GM12873 (cell line): Measurements from ENCODE around the gene HSPA1A.
A peak's percentile ranks its signal among the peaks of the same experiment; 100 is the strongest.

ENCODE experiments used
- TF ChIP-seq, protein P1 (sequence below): IDR thresholded peaks from 2 replicates; pipeline ENCODE4 v1.5.1; 2012; ENCODE audit warnings: low read depth, mild to moderate bottlenecking, moderate library complexity, low read length, control low read depth; ENCODE audit not compliant: insufficient read depth; ENCODE audit errors: missing control alignments

HSPA1A gene

DNA sequence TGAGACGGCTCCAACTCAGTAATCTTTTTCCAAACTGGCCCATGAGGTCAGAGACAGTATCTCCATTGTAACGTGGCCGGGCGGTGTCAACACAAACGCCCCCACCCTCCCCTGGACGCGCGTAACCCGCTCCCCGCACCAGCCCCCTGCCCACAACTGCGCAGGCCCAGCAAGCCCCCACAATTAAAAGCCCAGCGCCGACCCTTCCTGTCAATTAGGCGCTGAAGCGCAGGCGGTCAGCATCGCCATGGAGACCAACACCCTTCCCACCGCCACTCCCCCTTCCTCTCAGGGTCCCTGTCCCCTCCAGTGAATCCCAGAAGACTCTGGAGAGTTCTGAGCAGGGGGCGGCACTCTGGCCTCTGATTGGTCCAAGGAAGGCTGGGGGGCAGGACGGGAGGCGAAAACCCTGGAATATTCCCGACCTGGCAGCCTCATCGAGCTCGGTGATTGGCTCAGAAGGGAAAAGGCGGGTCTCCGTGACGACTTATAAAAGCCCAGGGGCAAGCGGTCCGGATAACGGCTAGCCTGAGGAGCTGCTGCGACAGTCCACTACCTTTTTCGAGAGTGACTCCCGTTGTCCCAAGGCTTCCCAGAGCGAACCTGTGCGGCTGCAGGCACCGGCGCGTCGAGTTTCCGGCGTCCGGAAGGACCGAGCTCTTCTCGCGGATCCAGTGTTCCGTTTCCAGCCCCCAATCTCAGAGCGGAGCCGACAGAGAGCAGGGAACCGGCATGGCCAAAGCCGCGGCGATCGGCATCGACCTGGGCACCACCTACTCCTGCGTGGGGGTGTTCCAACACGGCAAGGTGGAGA, at the start of gene HSPA1A, which contains the start of gene HSPA1L:
Gene HSPA1A (plus strand): TSS at position 519 of the 814 bp plus-strand sequence. CDS start 214 bp downstream, at position 733.
Gene HSPA1L (minus strand): TSS at position 259 of the 814 bp plus-strand sequence. CDS start 3,311 bp downstream, outside the sequence.
- TF ChIP-seq, protein P1, sequence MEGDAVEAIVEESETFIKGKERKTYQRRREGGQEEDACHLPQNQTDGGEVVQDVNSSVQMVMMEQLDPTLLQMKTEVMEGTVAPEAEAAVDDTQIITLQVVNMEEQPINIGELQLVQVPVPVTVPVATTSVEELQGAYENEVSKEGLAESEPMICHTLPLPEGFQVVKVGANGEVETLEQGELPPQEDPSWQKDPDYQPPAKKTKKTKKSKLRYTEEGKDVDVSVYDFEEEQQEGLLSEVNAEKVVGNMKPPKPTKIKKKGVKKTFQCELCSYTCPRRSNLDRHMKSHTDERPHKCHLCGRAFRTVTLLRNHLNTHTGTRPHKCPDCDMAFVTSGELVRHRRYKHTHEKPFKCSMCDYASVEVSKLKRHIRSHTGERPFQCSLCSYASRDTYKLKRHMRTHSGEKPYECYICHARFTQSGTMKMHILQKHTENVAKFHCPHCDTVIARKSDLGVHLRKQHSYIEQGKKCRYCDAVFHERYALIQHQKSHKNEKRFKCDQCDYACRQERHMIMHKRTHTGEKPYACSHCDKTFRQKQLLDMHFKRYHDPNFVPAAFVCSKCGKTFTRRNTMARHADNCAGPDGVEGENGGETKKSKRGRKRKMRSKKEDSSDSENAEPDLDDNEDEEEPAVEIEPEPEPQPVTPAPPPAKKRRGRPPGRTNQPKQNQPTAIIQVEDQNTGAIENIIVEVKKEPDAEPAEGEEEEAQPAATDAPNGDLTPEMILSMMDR, result no peak

DNA sequence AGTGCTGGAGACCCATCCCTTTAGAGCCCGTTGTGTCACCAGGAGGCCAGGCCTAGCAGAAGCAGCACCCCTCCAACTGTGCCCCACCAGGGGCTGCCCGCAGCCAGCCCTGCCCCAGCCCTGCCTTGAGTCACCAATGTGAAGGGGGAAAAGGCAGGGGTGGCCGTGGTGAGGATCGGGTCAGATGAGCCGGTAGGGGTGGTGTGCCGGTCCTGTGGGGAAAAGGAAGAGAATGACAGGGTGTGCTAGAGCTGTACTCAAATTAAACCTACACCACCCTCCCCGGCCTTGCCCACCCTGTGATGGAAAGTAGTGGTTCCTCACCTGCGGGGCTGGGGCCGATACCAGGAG, 49.8 kb upstream of the HSPA1A start:
- TF ChIP-seq, protein P1, result no peak

DNA sequence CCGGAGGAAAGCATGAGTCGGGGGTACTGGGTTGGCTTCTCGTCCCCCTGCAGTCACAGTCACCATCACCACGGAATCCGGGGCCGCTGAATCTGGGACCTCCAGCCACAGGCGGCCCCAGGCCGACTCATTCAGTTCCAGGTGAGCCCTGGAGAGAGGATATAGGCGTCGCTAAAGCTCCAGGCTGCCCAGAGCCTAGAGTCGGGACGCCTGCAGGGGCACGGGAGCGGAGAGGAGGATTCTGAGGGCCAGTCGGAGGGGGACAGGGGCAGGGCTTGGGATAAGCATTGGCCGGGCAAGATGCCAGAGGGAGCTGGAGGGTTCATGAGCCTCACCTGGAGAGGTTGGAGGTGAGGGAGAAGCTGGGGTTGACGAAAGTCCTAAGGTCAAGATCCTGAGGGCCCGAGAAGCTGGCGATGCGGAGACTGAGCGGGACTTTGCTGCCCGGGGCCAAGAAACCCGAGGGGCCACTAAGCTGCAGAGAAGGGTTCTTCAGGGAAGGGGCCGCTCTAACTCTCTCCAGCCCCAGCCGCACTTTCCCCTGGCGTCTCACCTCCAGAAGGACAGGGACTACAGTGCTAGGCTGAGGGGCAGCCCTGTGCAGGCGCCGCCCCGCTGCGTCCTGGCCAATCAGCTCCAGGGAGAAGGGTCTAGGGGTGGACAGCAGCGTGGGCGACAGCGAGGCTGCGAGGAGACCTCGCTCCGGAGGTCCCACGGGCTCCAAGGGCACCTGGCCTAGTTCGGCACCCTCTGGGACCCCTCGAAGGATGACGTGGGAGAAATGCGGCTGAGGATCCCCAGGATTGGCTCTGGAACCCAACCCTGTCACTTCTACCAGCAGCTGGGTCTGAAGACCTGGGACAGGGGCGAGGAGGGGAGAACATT, 49.2 kb upstream of the HSPA1A start:
- TF ChIP-seq, protein P1, result no peak

DNA sequence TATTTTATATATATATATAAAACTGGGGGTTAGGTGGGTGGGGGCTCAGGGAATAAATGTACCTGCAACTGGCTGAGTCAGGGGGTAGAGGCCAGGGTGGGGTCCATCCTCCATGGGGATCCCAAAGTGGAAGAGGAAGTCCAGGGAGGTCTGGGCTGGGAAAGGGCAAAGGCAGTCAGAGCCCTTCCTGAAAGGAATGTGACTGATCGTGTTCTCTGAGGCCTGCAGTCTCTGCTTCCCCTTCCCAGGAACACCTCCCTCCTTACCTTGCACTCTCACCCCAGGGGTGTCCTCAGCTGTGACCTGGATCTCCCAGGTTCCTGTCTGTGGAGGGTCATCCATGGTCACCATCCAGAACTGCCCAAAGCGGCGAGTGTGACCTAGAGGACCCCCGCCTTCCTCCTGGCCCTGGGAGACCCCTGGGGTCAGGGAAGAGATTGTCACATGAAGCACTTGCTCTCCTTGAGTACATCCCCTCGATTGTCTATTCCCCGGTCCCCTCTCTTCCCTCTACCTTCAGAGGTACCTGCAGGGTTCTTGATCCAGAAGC, 48.2 kb upstream of the HSPA1A start:
- TF ChIP-seq, protein P1, result no peak

DNA sequence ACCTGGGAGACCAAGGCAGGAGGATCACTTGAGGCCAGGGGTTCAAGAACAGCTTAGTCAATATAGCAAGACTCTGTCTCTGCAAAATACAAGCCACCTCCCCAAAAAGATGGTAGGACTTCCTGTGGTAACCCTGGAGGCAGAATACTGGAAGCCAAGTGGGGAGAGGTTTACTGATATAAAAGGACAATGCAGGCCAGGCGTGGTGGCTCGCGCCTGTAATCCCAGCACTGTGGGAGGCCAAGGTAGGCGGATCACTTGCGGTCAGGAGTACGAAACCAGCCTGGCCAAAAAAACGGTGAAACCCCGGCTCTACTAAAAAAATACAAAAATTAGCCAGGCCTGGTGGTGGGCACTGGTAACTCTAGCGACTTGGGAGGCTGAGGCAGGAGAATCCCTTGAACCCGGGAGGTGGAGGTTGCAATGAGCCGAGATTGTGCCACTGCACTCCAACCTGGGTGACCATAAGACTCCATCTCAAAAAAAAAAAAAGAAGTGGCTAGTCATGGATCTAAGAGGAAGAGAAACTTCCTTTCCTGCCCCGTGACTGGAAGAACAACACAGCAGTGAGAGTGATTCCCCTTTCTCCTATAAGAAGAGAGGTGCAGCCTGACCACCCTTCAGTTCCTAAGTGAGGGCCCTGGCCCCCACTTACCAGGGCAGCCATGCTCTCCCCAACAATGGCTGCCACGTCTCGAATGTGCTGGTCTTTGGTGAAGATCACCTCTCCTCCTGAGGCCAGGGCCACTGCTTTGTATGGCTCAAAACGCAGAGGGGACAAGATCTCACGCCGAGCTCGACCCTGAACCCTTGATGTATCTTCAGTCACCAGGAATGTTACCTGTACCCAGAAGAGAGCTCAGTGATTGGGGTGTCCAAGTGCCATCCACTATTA, 46.7 kb upstream of the HSPA1A start:
- TF ChIP-seq, protein P1, result no peak

DNA sequence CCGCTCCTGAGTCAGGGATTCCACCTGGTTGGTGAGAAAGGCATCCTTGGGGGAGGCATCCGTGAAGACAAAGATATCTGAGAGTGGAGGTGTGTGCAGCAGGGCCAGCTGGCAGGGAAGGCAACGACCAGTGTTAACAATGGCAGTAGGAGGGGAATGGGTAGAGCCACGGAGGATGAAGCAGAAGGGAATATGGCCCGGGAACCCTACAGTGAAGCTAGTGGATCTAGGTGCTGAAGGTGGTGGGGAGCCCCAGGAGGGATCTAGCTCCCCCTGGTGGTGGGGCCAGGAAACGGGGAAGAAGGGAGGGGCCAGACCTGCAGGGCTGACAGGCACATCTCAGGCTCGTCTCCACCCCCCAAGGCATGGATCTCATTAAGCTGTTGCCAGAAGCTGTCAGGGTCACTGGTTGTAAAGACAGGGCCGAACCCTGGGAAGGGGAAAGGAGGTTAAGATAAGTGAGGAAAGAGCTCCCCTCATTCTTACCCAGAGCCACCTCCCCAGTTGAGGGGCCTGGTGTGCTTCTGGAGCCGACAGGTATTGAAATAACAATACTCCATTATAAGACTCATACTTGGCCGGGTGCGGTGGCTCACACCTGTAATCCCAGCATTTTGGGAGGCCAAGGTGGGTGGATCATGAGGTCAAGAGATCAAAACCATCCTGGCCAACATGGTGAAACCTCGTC, 45.5 kb upstream of the HSPA1A start:
- TF ChIP-seq, protein P1, result peak; percentile 93
